HG02943 (cell line): ENCODE measurements around the gene LMOD2.

Source experiments
- ATAC-seq: cut with Tn5 transposase; IDR thresholded peaks from one replicate; pipeline ENCODE4 v1.9.1; 2021; ENCODE audit warnings: mild to moderate bottlenecking, low read depth, moderate library complexity; ENCODE audit not compliant: unreplicated experiment

LMOD2 gene

DNA sequence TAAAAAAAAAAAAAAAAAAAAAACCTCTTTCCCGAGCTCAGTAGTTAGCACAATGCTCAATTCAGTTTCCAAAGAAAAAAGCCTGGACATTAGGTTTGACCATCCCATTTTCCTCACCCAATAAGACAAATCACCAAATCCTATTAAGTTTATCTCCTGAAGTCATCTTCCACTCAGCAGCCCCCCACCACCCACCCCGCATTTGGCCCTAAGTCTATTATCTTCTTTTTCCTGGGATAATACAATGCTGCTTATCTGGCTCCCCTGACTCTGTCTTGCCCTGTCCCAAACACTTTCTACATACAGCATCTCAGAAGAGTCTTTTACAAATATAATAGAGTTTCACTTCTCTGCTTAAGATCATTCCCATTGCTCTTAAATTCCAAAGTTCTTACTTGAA, 17.8 kb upstream of the LMOD2 start:
- no peak for ATAC-seq

DNA sequence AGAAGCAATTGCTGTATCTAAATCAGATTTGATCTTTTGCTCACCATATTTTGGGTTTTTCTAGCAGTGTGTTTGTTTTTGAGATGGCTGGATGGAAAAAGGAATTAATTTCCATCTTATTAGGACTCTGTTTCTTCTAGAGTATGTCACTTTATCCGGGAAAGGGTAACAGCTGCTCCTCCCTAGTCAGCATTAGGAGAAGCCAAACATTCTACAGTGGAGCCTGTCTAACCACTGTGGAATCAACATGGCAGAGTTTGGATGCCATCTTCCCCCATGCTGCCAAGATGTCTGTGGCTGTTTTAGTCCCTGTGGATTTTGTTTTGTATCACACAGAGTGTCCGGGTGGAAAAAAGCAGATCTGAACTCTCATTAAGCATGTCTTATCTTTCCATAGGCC, 16.0 kb upstream of the LMOD2 start:
- no peak for ATAC-seq

DNA sequence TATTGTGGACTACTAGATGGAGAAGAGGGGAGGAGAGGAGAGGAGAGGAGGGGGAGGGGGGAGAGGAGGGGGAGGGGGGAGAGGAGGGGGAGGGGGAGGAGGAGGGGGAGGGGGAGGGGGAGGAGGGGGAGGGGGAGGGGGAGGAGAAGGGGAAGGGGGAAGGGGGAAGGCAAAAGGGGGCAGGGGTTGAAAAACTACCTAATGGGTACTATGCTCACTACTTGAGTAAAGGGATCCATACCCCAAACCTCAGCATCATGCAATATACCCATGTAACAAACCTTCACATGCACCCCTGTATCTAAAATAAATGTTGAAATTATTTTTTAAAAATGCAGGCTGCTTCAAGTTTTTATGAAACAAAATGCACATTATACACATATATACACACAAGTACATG, 15.1 kb upstream of the LMOD2 start:
- no peak for ATAC-seq

DNA sequence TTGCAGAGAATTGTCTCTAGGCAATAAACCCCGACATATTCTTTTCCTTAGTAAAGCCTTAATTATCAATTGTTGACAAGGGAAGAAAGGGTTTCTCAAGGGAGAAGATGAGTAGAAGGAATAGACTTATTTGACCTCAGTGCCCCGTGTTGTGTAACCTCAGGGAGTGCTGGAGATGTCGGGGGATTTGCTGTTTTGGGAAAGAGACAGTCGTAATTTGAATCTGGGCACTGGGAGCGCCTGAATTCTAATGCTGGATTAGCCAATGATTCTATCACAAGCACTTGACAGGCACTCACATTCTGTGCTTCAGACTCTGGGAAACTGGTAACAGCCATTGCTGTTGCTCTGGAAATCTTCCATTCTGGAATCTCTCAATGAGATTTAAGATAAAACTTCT, 13.8 kb upstream of the LMOD2 start:
- ATAC-seq = no peak

DNA sequence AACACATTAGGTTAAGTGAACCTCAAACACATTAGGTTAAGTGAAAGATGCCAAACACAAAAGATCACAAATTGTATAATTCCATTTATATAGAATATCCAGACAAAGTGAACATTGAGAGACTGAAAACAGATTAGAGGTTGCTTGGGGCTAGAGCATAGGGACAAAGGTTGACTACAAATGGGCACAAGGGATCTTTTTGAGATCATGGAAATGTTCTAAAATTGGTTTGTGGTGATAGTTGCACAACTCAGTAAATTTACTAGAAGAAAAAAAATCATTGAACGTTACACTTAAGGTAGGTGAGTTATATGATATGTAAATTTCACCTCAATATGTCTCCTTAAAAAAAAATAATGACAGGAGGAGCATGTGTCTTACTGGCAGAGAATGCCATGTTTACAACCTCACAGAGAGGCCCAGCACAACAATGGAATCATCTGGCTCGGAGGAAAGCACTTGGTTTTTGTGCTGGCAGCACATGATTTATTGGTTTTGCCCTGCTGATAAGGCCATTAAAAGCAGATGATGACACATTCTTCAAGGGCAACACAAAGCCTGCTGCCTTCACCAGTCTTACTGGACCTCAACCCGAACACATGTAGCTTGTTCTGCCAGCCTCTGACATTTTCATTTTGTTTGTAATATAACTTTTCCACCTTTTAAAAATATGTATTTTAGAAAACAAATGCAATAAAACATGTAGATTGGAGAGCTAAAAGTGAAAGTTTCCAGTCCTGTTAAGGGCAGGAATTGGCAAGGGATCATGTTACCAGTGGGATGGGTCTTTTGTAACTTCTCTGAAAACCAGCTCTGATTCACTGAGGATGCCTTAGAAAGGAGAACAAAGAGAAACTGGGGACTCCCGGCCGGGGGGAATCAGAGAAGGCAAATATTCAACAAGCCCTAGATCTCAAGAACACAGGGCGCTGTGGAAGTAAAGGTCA, 11.9 kb upstream of the LMOD2 start:
- ATAC-seq = no peak

DNA sequence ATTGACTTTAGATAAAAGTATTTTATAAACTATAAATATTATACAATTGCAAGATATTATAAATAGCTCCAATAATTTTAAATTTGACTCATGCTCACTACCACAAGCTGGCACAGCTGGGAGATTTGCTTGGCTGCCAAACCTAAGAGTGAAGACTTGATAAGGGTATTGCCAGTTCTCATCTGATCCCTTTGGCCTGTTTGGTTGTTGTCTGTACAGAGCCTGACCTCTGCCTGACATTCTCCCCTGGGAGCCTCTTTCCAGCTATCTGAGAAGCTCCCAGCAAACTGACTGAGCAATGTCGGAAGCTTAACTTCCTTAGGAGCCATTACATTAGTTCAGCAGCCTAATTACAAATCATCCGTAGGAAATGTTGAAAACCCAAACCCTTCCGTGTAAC, 10.2 kb upstream of the LMOD2 start:
- no peak for ATAC-seq

DNA sequence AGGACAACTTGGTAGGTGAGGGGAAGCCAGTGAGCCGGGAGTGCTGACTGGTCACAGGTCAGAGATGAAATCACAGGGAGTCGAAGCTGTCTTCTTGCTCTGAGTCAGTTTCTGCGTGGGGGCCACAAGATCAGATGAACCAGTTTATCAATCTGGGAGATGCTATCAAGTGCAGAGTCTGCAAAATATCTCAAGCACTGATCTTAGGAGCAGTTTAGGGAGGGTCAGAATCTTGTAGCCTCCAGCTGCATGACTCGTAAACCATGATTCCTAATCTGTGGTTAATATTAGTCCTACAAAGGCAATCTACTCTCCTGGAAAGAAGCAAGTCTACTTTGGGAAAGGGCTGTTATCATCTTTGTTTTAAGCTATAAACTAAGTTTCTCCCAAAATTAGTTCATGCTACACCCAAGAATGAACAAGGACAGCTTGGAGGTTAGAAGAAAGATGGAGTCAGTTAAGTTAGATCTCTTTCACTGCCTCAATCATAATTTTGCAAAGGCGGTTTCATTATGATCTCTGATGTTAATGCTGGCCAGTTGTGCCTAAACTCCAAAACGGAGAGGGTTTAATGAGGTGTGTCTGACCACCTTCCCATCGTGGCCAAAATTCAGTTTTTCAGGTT, 8.4 kb upstream of the LMOD2 start:
- ATAC-seq = no peak

DNA sequence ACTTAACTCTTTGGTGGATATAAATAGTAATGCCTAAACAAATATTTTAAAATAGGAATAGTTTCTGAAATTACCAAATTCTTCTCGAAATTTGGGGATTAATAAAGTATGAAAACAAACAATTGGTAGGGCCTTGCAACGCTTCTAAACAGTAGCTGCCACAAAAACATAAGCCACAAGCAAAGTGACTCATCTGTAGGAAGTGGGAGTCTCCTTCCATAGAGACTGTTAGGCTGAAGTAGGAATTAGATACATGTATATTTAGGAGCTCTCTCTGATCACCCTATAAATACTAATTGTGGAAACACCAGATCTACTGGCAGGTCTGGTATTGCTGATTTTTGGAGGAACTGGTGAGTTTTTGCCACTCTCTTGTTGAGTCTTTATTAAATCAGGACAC, 5.7 kb upstream of the LMOD2 start:
- no peak for ATAC-seq

DNA sequence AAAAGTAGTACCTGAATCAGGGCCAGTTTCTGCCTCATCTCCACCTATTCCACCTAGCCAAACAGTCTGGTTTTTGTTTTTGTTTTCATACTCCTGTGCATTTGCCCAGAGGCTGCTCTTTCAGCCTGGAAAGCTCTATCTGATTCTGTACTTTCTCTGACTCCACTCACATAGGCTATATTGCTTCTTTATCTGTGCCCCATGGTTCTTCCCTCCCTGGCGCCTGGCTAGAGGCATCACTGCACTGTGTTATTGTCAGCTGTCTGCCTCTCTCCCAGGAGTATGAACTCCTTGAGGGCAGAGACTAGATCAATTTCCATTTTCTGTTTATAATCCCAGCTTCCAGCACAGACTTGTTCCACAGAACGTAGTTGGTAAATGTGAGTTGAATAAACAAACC, 5.1 kb upstream of the LMOD2 start:
- no peak for ATAC-seq

DNA sequence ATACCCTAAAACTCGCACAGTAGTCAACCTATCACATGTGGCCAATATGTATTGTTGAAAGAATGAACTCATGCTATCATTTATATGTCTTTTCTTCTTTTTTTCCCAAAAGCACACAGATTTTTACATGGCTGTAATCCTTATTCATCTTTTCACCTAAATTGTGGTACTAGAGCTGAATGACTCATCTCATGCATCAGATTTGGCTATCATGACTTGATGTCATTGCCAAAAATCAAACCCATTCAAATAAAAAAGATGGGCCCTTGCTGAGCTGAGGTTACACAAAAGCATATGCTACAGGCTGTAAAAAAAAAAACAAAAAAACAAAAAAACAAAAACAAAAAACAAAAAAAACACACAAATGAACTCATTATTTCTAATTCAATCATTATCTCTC, 3.3 kb upstream of the LMOD2 start:
- no peak for ATAC-seq

DNA sequence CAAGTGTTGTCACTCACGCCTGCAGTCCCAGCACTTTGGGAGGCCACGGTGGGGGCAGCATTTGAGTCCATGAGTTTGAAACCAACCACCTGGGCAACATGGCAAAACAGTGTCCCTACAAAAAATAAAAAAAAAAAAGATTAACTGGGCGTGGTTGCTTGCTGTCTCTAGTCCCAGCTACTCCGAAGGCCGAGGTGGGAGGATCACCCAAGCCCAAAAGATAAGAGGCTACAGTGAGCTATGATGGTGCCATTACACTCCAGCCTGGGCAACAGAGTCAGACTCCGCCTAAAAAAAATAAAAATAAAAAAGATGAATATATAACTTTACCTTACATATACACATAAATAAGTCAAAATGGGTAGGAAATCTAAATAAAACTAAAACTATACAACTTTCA, 2.5 kb upstream of the LMOD2 start:
- no peak for ATAC-seq

DNA sequence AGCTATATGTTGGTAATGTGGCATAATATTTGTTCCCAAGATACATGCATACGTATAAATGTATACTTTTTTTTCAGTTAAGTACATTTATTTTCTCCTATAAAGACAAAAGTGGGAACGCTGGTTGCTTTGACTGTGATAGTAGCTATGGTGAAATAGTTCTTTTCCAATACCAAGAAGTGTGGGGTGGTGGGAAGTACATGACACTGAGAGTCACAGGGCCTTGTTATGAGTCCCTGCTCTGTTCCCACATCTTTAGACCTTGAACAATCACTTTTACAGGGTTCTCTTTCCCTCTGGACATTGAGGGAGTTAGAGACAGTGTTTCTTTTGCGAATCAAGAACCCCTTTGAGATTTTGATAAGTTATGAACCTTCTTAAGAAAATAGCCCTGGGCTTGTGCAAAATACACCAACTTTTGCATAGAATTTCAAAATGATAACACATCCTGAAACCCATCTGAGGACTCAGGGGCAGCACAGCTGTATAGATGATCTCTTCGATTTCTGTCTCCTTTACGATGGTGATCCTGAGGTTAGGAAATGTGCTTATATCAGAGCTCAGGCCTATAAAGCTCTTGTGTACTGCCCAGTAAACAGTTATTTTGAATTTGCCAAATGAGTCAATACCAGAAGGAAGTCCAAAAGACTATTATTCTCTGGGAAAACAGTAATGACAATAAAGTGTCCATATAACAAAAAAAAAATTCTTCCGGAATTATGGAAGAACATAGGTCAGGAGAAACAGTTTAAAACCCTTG, 1.1 kb downstream of the LMOD2 start:
- no peak for ATAC-seq

DNA sequence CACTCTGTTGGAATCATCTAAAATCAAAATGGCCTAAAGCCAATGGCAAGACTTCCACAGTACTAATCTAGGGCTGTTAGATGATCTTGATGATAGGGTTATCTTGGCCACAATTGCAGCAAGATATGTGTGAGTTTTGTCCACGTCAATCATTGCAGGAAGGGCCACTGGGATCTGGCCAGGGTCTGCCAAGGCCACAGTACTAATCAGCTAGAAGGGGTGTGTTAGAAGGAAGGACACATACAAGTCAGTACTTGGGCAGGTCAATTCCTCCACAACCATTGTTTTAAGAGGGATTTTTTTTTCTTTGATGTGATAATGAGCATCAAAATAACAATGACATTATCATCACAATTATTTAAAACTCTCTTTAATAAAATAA, 1.6 kb downstream of the LMOD2 start:
- ATAC-seq = no peak

DNA sequence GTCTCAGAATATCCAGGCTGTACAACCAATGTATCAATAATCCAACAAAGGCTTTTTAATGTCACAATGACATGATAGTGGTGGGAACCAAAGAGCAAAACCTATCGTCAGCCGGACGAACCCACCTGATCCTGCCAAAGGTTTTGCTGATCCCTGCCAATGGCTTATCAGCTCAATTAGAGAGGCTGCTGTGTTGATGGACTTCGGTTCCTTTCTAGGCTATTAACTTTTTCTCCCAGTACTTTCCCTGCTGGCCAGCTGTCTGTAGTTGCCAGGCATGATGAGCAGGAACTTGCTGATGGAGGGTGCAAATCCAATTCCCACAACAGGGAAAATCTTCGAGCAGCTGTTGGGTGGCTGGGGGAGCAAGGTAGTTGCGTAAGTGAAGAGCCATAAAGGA, 2.4 kb downstream of the LMOD2 start:
- no peak for ATAC-seq

DNA sequence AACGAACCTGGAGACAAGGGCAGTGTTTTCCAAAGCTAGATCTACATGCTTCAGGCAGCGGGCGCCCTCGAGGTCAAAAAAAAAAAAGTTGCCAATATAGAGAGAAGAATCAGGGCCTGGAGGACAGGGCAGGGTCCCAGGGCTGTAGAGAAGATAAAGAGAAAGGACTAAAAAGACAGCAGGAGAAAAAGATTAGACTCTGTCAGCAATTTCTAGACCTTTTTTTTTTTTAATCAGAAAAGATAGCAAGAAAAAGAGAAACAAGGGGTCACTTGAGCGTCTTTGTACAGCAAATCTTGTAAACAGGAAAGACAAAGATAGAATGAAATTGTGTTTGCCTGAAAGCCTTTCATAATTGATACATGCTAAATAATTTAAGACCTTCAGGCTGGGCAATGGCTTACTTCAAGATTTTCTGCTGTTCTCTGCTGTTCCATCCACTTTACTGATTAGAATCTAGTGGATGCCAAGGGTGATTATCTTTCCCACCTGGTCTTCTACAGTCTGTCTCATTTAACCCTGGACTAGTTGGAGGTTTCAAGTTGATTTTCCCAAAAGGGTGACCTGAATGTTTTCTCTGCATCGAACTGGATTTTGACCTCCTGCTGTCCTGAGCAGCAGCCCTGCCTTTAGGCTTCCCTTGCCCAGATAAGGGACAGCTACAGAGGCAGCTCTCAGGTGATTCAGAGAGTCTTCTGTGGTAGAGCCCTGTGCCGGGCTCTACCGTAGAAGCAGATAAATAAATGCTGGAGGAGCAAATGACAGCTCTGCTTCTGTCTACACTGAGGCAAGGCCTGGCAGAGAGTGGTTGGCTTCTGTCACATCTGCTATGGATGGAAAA, 5.1 kb downstream of the LMOD2 start:
- ATAC-seq = no peak

DNA sequence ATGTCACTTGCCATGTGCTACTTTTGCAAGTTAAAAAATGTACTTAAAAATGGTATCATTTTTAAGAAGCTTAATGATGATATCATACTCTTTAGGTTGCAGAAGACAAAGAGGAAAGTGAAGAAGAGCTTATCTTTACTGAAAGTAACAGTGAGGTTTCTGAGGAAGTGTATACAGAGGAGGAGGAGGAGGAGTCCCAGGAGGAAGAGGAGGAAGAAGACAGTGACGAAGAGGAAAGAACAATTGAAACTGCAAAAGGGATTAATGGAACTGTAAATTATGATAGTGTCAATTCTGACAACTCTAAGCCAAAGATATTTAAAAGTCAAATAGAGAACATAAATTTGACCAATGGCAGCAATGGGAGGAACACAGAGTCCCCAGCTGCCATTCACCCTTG, 6.1 kb downstream of the LMOD2 start:
- ATAC-seq = no peak

DNA sequence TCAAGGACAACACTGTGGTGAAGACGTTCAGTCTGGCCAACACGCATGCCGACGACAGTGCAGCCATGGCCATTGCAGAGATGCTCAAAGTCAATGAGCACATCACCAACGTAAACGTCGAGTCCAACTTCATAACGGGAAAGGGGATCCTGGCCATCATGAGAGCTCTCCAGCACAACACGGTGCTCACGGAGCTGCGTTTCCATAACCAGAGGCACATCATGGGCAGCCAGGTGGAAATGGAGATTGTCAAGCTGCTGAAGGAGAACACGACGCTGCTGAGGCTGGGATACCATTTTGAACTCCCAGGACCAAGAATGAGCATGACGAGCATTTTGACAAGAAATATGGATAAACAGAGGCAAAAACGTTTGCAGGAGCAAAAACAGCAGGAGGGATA, 6.6 kb downstream of the LMOD2 start:
- no peak for ATAC-seq

DNA sequence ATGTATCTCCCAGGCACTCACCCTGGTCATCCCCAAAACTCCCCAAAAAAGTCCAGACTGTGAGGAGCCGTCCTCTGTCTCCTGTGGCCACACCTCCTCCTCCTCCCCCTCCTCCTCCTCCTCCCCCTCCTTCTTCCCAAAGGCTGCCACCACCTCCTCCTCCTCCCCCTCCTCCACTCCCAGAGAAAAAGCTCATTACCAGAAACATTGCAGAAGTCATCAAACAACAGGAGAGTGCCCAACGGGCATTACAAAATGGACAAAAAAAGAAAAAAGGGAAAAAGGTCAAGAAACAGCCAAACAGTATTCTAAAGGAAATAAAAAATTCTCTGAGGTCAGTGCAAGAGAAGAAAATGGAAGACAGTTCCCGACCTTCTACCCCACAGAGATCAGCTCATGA, 7.1 kb downstream of the LMOD2 start:
- no peak for ATAC-seq

DNA sequence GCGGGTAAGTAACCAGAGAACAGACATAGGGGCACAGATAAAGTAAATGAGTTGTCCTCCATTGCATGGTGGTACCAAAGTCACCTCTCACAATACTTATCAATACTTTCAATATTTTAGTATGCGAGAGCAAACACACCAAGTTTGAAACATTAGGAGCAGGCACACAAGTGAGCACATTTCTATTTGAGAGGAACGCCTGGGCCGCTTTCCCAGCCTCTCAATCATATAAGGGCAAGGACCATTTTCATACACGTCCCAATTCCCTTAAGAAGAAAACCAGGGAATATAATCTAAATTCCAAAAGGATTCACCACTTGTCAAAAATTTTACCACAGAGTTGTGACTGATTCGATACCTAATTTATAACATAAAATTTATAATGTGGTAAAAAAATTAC, 7.5 kb downstream of the LMOD2 start:
- no peak for ATAC-seq

DNA sequence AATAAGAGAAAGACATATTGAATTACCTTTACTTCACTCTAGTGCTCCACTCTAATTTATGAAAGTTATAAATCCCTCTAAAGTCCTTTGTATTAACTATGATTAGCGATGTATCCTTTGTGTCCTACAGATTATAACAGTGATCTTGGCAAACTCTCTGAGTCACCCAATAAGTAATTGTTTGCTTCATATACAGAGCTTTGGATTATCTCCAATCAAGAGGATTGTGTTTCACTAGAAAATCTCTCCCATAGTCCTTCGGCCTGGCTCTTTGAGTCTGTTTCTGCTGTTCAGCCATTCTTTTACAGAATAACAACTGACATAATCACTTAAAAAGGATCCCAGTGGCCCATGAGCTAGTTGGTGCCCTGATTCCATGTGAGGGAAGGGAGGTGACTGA, 9.5 kb downstream of the LMOD2 start:
- ATAC-seq = no peak

DNA sequence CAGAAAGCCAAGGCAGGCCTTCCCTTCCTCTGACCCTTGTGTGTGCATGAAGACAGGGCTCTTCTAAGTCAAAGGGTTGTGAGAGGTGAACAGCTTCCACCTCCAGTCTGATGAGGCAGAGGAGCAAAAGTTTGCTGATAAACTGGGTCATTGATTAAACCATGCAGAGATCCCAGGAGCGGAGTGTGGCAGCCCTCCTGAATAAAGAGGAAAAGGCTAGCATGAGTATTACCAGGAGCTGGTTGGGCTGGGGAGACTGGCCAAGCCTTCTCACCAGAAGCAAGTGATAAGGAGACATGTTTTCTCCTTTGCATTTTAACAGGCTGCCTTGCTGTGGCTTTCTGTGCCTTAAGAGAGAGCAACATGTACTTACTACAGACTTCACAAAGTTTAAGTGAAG, 10.2 kb downstream of the LMOD2 start:
- no peak for ATAC-seq
